NCI-H2029 treated with DMSO at 0.1 percent for 48 hours (cell line): Measurements from ENCODE around the gene FAM228A.
A peak's percentile ranks its signal among the peaks of the same experiment; 100 is the strongest.

Experiments
- DNase-seq: peaks from one replicate; lab custom pipeline; 2025; lab: John Stamatoyannopoulos, UW

FAM228A gene

DNA sequence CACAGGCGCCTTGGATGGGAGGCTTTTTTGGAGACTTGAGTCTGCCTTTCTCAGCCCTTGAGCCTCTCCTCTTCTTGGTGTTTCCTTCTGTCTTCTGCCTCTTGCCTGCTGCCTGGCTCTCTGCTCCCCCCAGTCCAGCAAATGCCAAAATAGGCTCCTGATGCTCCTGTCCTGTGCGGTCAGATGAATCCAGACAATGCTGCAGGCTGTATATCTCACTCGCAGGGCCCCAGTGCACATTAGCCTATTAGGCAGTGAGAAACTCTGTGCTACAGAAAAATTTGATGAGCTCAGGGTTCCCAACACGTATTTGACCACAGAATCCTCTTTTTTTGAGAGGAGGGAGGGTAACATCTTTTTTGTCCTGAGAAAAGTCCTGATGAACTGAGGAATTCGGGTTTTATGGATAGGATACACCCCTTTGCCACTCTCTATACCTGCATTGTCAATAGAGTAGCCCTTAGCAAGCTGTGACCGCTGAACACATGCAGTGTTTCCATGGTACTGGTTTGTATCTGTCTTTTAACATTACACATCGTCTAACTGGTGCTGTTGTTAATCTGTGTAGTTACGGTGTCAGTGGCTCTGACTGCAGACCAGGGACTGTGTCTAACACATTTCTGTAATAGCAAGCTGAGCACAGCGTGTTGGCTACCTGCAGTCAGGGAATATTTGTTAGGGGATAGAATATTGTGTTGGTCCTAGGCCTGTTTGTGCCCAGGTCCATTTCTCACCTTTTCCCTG is 50.8 kb downstream of the FAM228A start:
- no peak for DNase-seq

DNA sequence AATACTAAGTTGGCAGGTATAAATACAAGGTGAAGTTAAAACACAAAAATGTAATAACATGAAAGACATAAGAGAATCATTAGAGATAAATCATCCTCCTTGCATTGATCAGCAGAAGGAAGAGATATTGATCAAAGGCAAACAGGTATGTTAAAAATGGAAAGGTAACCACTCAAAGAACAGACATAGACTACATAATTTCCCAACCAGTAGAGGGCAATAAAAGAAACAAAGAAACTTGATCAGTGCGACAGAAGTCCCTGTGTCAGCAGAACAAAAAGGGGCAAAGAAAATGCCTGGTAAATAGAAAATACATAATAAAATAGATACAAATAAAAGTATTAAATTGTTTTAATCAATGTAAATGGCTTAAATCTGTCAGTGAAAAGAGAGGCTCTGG is 53.6 kb downstream of the FAM228A start:
- DNase-seq, result peak; percentile 8

DNA sequence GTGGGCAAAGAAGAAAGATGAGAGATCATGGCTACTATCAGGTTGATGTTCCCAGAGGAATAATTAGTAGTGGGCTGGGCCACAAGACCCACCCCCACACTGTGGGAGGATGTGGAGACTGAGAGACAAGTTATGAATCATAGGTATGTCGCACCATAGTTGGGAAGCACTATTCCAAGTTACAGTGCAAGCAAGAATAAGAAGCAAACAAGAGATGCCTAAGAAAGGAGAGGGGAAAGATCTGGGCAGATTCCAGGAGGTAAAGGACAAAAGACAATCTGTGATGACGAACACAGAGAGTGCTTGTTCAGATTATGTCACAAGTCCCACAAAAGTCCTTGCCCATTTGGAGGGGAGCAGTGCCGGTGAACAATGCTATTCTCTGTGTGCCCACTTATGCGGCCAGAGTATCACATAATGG is 56.6 kb downstream of the FAM228A start:
- no peak for DNase-seq

DNA sequence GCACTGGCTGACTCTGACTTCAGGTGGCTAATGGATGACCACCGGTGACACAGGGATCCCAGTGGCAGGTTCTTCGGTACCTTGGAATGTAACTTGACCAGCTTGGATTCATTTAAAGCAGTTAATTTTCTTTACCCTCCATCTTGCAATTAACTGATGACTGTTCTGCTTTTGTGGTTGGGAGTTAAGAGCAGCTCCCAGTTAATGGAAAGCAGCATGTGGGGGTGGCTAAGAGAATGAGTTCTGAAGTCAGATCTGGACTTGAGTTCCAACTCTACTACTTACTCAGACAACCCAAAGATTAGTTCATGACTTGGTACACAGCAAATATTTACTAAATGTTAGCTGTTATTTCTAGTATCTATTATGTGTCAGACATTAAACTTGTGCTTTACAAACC is 58.5 kb downstream of the FAM228A start:
- no peak for DNase-seq

DNA sequence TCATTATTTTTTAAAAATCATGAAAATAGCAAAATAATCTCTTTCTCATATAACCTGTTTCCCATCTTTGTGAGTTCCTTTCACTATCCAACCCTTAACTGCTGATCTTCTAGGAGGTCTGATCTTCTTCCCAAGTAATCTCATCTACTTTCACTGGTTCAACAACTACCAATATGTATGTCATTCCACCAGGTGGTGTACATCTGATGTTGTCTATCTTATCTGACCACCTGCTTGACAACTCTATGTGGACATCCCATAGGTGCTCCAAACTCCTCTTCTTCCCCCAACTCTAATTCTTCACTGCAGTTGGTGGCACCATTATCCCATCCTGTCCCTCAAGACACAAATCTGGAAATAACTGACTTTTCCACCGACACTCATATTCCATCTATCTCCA is 62.5 kb downstream of the FAM228A start:
- DNase-seq, result no peak

DNA sequence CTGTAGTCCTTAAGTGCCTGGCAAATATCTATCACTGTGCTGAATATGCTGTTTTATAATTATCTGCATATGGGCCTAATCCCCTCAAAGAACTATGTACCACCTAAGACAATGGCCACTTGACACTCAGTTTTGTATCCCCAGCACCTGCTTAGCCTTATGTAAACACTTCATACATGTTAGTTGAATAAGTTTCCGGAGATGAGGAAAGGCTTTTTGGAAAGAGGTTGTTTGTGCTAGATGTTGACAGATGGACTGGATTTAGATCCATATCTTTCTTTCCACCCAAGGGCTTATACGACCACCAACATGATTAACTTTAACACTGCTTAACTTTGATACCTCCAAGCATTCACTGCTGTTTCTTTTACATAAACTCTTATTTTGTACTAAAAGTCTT is 63.3 kb downstream of the FAM228A start:
- DNase-seq, result peak; percentile 64

DNA sequence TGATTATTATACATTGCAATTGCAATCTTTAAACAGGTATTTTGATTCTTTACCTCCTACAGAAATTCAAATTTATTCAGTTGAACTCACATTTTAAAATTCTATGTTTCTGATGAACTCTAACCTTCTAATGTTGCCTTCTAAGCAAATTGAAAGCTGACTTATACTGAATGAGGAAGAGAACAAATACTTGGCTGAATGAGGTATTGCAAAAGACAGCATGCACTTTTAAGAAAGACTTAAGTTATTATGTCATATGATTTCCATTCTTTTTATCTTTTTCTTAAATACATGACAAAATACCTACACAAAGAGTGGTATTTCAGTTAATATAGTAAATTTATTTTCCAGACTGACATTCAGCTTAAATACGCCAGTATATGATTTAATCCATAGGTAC is 64.7 kb downstream of the FAM228A start:
- DNase-seq, result no peak
